ENCODE results near the gene STK32C.

GRCh38 chr10:132223611-132224342 is 84.0 kb downstream of the STK32C start:
- no peak for TF ChIP-seq POLR2A (IDR thresholded peaks at IDR 0.05)
- TF ChIP-seq CTCF (IDR thresholded peaks at IDR 0.05), result no peak

Measured in body of pancreas (tissue), 4 donors.